22Rv1 (cell line): Measurements from ENCODE around the gene ZBTB45.

Experiments used
- H3K27ac ChIP-seq: fragments of 450-650 bp; 2 replicates; pipeline ENCODE4 v1.5.1; 2017
- ZFX ChIP-seq: fragments of 450-650 bp; IDR thresholded peaks from 2 replicates; pipeline ENCODE4 v1.6.1; 2017; ENCODE audit warnings: antibody characterized with exemption, borderline replicate concordance
- TF ChIP-seq, protein P1 (sequence below): fragments of 450-650 bp; IDR thresholded peaks from 2 replicates; pipeline ENCODE4 v1.5.1; 2017; ENCODE audit warnings: mild to moderate bottlenecking

Gene ZBTB45

DNA sequence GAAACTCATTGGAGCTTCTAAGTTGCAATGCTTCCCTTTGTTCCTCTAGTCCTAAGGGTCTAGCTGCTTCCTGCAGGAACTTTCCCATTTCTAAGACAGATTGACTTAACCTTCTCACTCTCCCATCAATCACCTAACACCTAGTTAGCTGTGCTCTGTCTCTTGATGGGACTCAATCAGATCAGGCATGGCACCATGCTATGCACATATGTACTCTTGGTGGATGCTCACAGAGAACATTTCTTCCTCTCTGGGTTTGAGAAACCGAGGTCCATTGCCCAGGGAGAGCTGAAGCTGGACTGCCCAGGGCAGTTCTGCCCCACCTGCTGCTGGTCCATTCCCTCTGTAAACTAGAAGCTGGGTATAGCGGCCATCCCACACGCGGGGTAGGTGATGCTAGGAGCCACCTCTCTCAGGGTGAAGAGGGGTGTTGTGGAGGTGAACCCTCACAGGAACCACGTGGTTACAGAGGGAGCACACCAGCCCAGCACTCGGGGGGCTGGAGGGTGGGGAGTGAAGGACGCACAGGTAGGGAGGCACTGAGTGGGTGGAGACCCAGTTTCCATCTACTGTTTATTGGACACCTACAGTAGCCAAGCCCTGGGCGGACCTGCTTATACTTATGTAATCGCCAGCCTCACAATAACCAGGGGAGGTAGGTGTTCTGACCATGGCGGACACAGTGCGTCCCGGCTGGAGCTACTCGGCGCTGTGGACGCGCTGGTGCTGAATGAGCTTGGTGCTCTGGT is 41.9 kb upstream of the ZBTB45 start:
- no peak for TF ChIP-seq ZFX
- TF ChIP-seq, protein P1, sequence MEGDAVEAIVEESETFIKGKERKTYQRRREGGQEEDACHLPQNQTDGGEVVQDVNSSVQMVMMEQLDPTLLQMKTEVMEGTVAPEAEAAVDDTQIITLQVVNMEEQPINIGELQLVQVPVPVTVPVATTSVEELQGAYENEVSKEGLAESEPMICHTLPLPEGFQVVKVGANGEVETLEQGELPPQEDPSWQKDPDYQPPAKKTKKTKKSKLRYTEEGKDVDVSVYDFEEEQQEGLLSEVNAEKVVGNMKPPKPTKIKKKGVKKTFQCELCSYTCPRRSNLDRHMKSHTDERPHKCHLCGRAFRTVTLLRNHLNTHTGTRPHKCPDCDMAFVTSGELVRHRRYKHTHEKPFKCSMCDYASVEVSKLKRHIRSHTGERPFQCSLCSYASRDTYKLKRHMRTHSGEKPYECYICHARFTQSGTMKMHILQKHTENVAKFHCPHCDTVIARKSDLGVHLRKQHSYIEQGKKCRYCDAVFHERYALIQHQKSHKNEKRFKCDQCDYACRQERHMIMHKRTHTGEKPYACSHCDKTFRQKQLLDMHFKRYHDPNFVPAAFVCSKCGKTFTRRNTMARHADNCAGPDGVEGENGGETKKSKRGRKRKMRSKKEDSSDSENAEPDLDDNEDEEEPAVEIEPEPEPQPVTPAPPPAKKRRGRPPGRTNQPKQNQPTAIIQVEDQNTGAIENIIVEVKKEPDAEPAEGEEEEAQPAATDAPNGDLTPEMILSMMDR: no peak
- H3K27ac ChIP-seq: peak overlapping the region; percentile 99

DNA sequence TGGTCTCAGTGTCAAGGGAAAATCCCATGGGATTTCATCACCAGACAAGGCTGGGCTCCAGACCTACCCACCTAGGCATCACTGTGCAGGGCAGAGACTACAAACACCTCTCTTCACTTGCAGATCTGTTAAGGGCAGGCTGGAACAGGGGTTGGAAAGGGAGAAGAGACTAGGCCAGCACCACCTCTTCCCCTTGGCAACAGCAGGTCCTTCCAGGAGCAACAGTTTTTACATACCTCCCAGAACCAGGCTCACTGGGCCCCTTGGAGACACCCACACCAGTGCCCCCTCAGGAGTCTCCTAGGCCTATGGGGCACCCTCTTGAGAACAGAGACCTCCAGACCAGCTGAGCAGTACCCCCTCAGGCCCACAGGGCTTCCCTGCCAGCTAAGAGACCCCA is 41.3 kb upstream of the ZBTB45 start:
- peak overlapping the region; percentile 99 for H3K27ac ChIP-seq
- TF ChIP-seq ZFX: no peak

DNA sequence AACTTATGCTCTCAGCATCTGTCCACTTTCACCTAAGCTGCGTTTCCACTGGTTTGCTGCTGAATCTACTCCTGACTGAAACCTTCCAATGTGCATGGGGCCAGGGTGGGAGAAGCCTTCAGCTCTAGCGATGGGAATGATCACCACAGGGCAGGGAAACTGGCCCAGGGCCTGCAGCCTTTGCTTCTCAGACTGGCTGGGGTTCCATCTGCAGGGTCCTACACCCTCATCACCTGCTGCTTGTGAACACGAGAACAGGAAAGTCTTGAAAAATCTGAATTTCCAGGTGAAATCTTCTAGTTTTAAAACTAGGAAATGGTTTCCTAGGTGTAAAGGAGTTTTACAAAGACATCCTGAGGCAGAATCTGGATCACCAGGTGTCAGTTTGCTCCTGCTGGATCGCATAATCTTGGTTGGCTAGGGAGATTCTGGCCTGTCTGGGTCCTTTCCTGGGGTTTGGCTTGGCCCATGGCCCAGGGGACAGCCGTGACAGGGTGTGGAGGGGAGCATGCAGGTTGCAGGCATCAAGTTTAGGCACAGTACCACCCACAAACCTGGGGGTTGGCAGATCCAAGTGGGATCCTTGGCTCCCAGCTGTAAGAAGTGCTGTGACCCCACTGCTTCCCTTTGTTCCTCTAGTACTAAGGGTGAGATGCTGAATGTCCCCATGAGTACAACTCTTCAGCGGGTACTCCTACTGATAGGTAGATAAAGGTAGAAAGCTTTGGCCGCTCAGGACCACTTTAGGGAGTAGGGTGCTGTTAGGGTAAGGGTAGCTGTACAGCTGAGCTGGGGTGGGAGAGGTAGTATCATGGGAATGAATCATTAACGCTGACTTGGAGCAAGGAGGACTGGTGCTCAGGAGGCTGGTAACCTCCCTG is 40.6 kb upstream of the ZBTB45 start:
- TF ChIP-seq, protein P1: no peak
- no peak for TF ChIP-seq ZFX
- peak overlapping the region; percentile 99 for H3K27ac ChIP-seq

DNA sequence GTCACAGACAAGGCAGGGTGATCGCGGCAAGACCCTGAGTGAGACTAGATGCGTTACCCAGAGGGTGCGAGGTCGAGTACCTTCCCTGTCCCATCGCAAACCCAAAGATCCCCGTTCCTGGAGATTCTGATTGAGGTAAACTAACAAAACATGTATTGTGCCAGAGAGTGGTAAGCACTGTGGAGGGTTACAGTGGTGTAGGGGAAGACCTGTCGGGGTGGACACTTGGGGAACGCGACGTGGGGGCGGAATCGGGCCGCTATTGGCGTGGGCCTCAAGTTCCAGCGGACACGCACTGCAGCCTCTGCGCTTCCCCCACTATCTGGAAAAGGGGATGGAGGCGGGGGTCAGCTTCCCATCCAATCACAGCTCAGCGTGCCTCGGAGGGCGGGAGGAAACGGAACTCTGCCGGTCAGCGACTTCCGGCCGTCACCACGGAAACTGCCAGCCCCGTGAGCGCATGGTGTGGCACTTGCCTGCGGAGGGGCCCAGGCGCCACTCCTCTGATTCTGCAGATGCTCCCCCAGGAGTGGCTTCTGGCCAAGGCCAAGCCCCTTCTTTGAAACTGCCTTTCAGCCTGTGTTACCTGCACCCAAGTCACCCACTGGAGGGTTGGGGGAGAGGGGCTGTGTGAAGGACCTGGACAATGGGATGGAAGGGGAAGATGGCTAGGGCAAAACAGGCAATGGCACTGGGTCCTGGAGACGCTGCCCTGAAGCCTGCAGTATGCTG is 39.8 kb upstream of the ZBTB45 start:
- peak overlapping the region; percentile 99 for H3K27ac ChIP-seq
- no peak for TF ChIP-seq ZFX
- TF ChIP-seq, protein P1: no peak

DNA sequence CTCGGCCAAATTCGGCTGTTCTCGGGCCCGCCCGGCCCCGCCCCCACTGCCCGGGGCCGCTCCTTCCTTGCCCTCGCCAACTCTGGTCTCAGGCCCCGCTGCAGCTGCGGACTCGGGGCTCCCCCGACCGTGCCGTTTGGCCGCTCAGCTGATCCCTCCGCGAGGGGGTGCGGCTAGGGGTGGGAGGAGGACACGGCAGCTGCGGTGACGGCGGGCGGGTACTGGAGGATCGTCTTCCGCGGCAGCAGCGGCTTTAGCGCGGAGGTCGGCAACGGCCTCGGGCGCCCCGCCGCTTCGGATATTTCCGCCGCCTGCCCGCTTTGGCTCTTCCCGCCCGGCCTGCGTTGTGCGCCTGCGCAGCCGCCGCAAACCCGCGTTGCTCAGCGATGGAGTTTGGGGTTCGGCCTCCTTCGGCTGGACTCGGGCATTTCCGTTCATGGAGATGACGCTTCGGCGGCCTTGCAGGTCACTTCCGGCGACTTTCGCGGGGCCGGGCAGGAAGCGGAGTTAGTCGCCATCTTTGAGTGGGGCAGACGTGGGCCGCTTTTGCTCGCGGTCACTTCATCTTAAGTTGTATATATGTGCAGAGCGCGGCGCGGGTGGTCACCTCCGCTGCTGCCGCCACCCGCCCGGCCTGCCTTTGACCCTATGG is 39.1 kb upstream of the ZBTB45 start:
- peak overlapping the region; percentile 99 for H3K27ac ChIP-seq
- TF ChIP-seq, protein P1: no peak
- TF ChIP-seq ZFX: no peak

DNA sequence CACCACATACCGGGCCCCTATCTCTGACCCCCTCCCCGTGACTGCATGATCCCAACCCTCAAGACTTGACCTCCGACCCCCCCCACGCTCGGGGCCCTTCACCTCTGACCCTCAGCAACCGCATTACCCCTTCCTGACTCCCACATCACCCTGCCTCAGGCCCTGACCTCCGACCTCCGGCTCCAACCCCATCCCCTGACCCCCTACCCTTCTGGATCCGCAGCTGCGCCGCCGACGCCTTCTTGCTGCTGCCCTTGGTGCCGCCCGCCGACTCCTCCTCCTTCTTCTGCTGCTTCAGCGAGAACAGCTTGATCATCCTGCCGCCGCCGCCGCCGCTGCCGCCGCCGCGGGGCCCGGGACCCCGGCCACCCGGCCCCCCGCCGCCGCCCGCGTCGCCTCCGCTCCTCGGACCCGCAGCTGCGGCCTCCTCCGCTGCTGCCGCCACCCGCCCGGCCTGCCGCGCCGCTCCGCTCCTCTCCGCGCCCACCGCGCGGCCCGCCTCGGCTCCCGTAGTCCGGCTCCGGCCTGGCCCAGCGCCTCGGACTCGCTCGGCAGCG is 38.5 kb upstream of the ZBTB45 start, which contains the start of gene UBE2M:
Gene UBE2M (minus strand): TSS at position 546 of the 557 bp plus-strand sequence. CDS start 230 bp downstream, at position 316.
- peak within 1 kb of the TSS; percentile 99 for H3K27ac ChIP-seq
- TF ChIP-seq ZFX: no peak
- TF ChIP-seq, protein P1: no peak
